K562 (cell line): ENCODE data around the gene SSBP2. TPM values are rescaled to one million over a fixed set of nuclear protein-coding genes. Genes with fewer than 3 reads are reported as not detected.
A peak's percentile ranks its signal among the peaks of the same experiment; 100 is the strongest.

ENCODE experiments used
- ATAC-seq: fragments of 200-7000 bp; cut with Tn5 transposase; 3 replicates; pipeline ENCODE4 v1.9.1; 2020; ENCODE audit warnings: moderate library complexity
- BruUV-seq: library from RNA; stranded (reverse); fragments of 400-500 nt; replicated peaks from 2 replicates; lab custom pipeline; 2021; lab: Mats Ljungman, UMichigan
- CTCF ChIA-PET: fragments of 300-600 bp; formaldehyde crosslinking; extraction: SDS; loops from one replicate; lab custom pipeline; 2021; ENCODE audit warnings: low intra/inter-chr PET ratio; lab: Yijun Ruan, JAX
- POLR2A ChIA-PET: fragments of 300-600, 350-650 bp; sonication (Branson Sonifier 250); formaldehyde crosslinking; extraction: SDS; loops from one replicate; lab custom pipeline; 2021; ENCODE audit warnings: antibody characterized with exemption, inconsistent platforms; lab: Yijun Ruan, JAX
- DNase-seq, 4 experiments: peaks; one replicate each; pipeline versions ENCODE4 v3.0.0 to v3.0.0-alpha.2; 2011 to 2018; ENCODE audit warnings: low spot score in 3 of 4, mixed read lengths in 3 of 4; ENCODE audit errors: extremely low read depth in 1 of 4
- FAIRE-seq: peaks from 2 replicates; lab custom pipeline; 2011; peaks lifted over from hg19 to GRCh38; lab: Jason Lieb, UNC
- H2AFZ ChIP-seq: 2 replicates; pipeline ENCODE4 v1.6.0; 2011; ENCODE audit warnings: low read depth, low read length, control low read depth, inconsistent platforms
- H3K27ac ChIP-seq: fragments of 200-600 bp; 3 replicates; pipeline ENCODE4 v1.8.0; 2011; ENCODE audit warnings: low read depth, mild to moderate bottlenecking, control low read depth, inconsistent platforms, low read length, moderate library complexity, mixed read lengths; ENCODE audit errors: extremely low read depth
- H3K27me3 ChIP-seq, 2 experiments: fragments of 300-600 bp in 1 of 2; 2 replicates in 1 of 2; 3 replicates in 1 of 2; pipeline versions ENCODE4 v1.6.0 to v1.8.0; 2011; ENCODE audit warnings: inconsistent platforms in 2 of 2, low read length in 2 of 2, mild to moderate bottlenecking in 1 of 2, mixed read lengths in 1 of 2, moderate library complexity in 1 of 2; ENCODE audit not compliant: control insufficient read depth in 2 of 2, insufficient read depth in 2 of 2
- H3K36me3 ChIP-seq: fragments of 300-600 bp; 3 replicates; pipeline ENCODE4 v1.8.0; 2011; ENCODE audit warnings: mild to moderate bottlenecking, low read length, inconsistent platforms; ENCODE audit not compliant: control insufficient read depth, insufficient read depth
- H3K4me1 ChIP-seq, 2 experiments: fragments of 200-600 bp in 1 of 2; replicated peaks in 1 of 2; 2 replicates in 1 of 2; 3 replicates in 1 of 2; pipeline versions ENCODE4 v1.5.1 to v1.8.0; 2011; ENCODE audit warnings: inconsistent platforms in 2 of 2, low read length in 2 of 2, mild to moderate bottlenecking in 1 of 2, mixed read lengths in 1 of 2, moderate library complexity in 1 of 2; ENCODE audit not compliant: control insufficient read depth in 2 of 2, insufficient read depth in 2 of 2
- H3K4me2 ChIP-seq: 2 replicates; pipeline ENCODE4 v1.6.1; 2011; ENCODE audit warnings: low read length, control low read depth, inconsistent platforms, mixed read lengths; ENCODE audit not compliant: insufficient read depth
- H3K4me3 ChIP-seq: fragments of 200-600 bp; sonication (generic), shearing (Covaris generic); 2 replicates; pipeline ENCODE4 v1.5.1; 2016; ENCODE audit warnings: control low read depth, inconsistent platforms
- H3K79me2 ChIP-seq: fragments of 200-600 bp; 3 replicates; pipeline ENCODE4 v1.8.0; 2011; ENCODE audit warnings: low read length, inconsistent platforms; ENCODE audit not compliant: control insufficient read depth, insufficient read depth
- H3K9ac ChIP-seq, 2 experiments: 2 replicates each; pipeline versions ENCODE4 v1.6.0 to v1.6.1; 2011; ENCODE audit warnings: low read depth in 2 of 2, low read length in 2 of 2, control low read depth in 1 of 2, inconsistent platforms in 1 of 2, mild to moderate bottlenecking in 1 of 2, mixed read lengths in 1 of 2; ENCODE audit not compliant: insufficient read depth in 1 of 2
- H3K9me1 ChIP-seq: one replicate; pipeline ENCODE4 v1.6.0; 2011; ENCODE audit warnings: inconsistent platforms, mild to moderate bottlenecking, low read length, moderate library complexity; ENCODE audit not compliant: control insufficient read depth, insufficient read depth
- H3K9me3 ChIP-seq: replicated peaks from 2 replicates; pipeline ENCODE4 v1.5.1; 2011; ENCODE audit warnings: low read depth, low read length, inconsistent platforms; ENCODE audit not compliant: control insufficient read depth, insufficient read depth
- H4K20me1 ChIP-seq: replicated peaks from 2 replicates; pipeline ENCODE4 v1.6.1; 2011; ENCODE audit warnings: low read length, inconsistent platforms, mixed read lengths; ENCODE audit not compliant: control insufficient read depth, insufficient read depth
- BRF2 ChIP-seq: IDR thresholded peaks from 3 replicates; pipeline ENCODE4 v1.6.1; 2011; ENCODE audit warnings: borderline replicate concordance, mild to moderate bottlenecking; ENCODE audit not compliant: insufficient read length, insufficient read depth
- CBFB ChIP-seq: sonication (generic); formaldehyde crosslinking; IDR thresholded peaks from 2 replicates; pipeline ENCODE4 v1.4.0; 2020; ENCODE audit warnings: mild to moderate bottlenecking, missing genetic modification reagents
- DEAF1 ChIP-seq: fragments of 450-650 bp; formaldehyde crosslinking; IDR thresholded peaks from 2 replicates; pipeline ENCODE4 v1.4.0; 2020; ENCODE audit warnings: mild to moderate bottlenecking, moderate library complexity
- E4F1 ChIP-seq: fragments of 250-450 bp; sonication (Bioruptor Pico); IDR thresholded peaks from 2 replicates; pipeline ENCODE4 v1.5.0; 2021; ENCODE audit warnings: mild to moderate bottlenecking, borderline replicate concordance
- EGR1 ChIP-seq: fragments of 450-650 bp; conservative IDR thresholded peaks from 2 replicates; pipeline ENCODE4 v1.6.1; 2017; ENCODE audit warnings: mild to moderate bottlenecking
- FOXJ3 ChIP-seq: sonication (generic); formaldehyde crosslinking; IDR thresholded peaks from 2 replicates; pipeline ENCODE4 v1.4.0; 2020; ENCODE audit warnings: mild to moderate bottlenecking, missing genetic modification reagents
- GABPB2 ChIP-seq: fragments of 250-450 bp; sonication (Bioruptor Pico); conservative IDR thresholded peaks from 2 replicates; pipeline ENCODE4 v1.5.1; 2021; ENCODE audit warnings: mild to moderate bottlenecking
- MEF2A ChIP-seq: IDR thresholded peaks from 2 replicates; pipeline ENCODE4 v1.6.1; 2011; ENCODE audit warnings: low read depth, mild to moderate bottlenecking, low read length, moderate library complexity; ENCODE audit not compliant: control insufficient read depth
- MTA1 ChIP-seq: fragments of 450-650 bp; IDR thresholded peaks from 2 replicates; pipeline ENCODE4 v1.6.1; 2017; ENCODE audit warnings: borderline replicate concordance
- RAD21 ChIP-seq, 2 experiments: fragments of 250-450 bp in 1 of 2; fragments of 450-650 bp in 1 of 2; sonication (Bioruptor Pico) in 1 of 2; formaldehyde crosslinking in 1 of 2; IDR thresholded peaks in 1 of 2; conservative IDR thresholded peaks in 1 of 2; 2 replicates each; pipeline versions ENCODE4 v1.4.0 to v1.8.0; 2020 to 2022; ENCODE audit warnings: mild to moderate bottlenecking in 2 of 2, moderate library complexity in 1 of 2
- U2AF2 ChIP-seq: fragments of 200-400 bp; formaldehyde crosslinking; optimal IDR thresholded peaks from 2 replicates; pipeline ENCODE3; 2017; ENCODE audit warnings: low read depth, mild to moderate bottlenecking, low read length
- ZNF444 ChIP-seq: fragments of 250-450 bp; sonication (Bioruptor Pico); IDR thresholded peaks from 2 replicates; pipeline ENCODE4 v1.4.0; 2020; ENCODE audit warnings: mild to moderate bottlenecking, moderate library complexity
- WGBS: fragments of 100-300 bp; shearing (Covaris generic); methylation state at CpG from one replicate; pipeline ENCODE4 v1.1.6; 2016; ENCODE audit warnings: low coverage, mixed read lengths; ENCODE audit not compliant: insufficient coverage; ENCODE audit errors: missing lambda C conversion rate; 5-methylcytosine and 5-hydroxymethylcytosine counted together
- in situ Hi-C: fragments of 300-500 bp; cut with MboI; formaldehyde crosslinking; loops from 4 replicates; pipeline ENCODE4 v1.15.0; 2018; ENCODE audit warnings: inconsistent platforms, mixed read lengths
- intact Hi-C: fragments of 100-400 bp; cut with micrococcal nuclease; formaldehyde crosslinking; loops from 2 replicates; pipeline ENCODE4 v1.14.2; 2022
- polyA plus RNA-seq, 8 experiments: library from polyadenylated mRNA; depleted of rRNA in 4 of 8; stranded (reverse) in 5 of 8; unstranded in 3 of 8; fragments of >200 nt; fragmentation: Nextera tagmentation in 2 of 8; fragmentation: Illumina TruSeq in 1 of 8; extraction: Ambion mirVana in 2 of 8; extraction: Trizol in 1 of 8; gene quantifications; 2 replicates each; pipeline versions ENCODE4 v1.2.1 to v1.2.3, GENCODE V29; 2011 to 2014; ENCODE audit warnings: inconsistent platforms in 1 of 8, missing spikeins in 1 of 8
- total RNA-seq, 7 experiments: library from RNA; depleted of rRNA in 6 of 7; stranded (reverse); fragments of >200 nt in 6 of 7; fragmentation: Illumina TruSeq in 2 of 7; extraction: Trizol in 2 of 7; gene quantifications; 2 replicates each; pipeline versions ENCODE4 v1.2.1 to v1.2.3, GENCODE V29; 2011 to 2021; ENCODE audit warnings: low replicate concordance in 1 of 7
- TF ChIP-seq, protein P1 (sequence below): sonication (generic); formaldehyde crosslinking; IDR thresholded peaks from 2 replicates; pipeline ENCODE4 v1.8.0; 2022; ENCODE audit warnings: missing genetic modification reagents, mild to moderate bottlenecking, borderline replicate concordance

Gene SSBP2
- total and polyA plus RNA-seq, 9 of the 15 experiments (the other 6 are each of a cell fraction or from before 2014, with no cell fraction given), result 22.3 to 133 (median 42.1) TPM

- TF ChIP-seq RAD21 (CRISPR knock-in tag; conservative IDR thresholded peaks at IDR 0.05 in 1 of 2, IDR thresholded peaks at IDR 0.05 in 1 of 2), result peak; percentile 28 to 49; a peak in 3 of 4 replicates
- TF ChIP-seq FOXJ3 (CRISPR knock-in tag), result peak; percentile 48; the same call in 1 of the 2 replicates
Observed at GRCh38 chr5:81785322-81785721, 34.4 kb upstream of the SSBP2 start (continued).

GRCh38 chr5:81783401-81783800, 32.5 kb upstream of the SSBP2 start:
- 46% methylated on average over 3 of the region's 3 CpGs for WGBS
- CTCF ChIA-PET, result no interaction called here
- H3K4me2 ChIP-seq, result peak overlapping the region; percentile 35; the same call in 1 of the 2 replicates
- no TSS peak for BruUV-seq
- H3K4me1 ChIP-seq, result peaks cover 3 to 24% of the 10 kb centered on the region in 2 experiments; a peak in 4 of 5 replicates
- H3K9me1 ChIP-seq, result no peaks in the 10 kb centered on the region
- H3K9me3 ChIP-seq, result no peaks in the 10 kb centered on the region
- FAIRE-seq, result no peak
- in situ Hi-C loops (no loop called here), intact Hi-C loops (no loop called here)
- H2AFZ ChIP-seq, result peak overlapping the region; percentile 75
- no peak overlapping the region for H3K4me3 ChIP-seq
- peak overlapping the region in 1 of 2 experiments; percentile 41; a peak in 1 of 4 replicates for H3K9ac ChIP-seq
- H4K20me1 ChIP-seq, result no peaks in the 10 kb centered on the region
- H3K27me3 ChIP-seq, result no peaks in the 10 kb centered on the region
- H3K27ac ChIP-seq, result no peak overlapping the region
- no peaks in the 10 kb centered on the region for H3K36me3 ChIP-seq
- DNase-seq, result no peak
- no peak for ATAC-seq
- POLR2A ChIA-PET, result no interaction called here
- H3K79me2 ChIP-seq, result no peaks in the 10 kb centered on the region
- TF ChIP-seq, protein P1, sequence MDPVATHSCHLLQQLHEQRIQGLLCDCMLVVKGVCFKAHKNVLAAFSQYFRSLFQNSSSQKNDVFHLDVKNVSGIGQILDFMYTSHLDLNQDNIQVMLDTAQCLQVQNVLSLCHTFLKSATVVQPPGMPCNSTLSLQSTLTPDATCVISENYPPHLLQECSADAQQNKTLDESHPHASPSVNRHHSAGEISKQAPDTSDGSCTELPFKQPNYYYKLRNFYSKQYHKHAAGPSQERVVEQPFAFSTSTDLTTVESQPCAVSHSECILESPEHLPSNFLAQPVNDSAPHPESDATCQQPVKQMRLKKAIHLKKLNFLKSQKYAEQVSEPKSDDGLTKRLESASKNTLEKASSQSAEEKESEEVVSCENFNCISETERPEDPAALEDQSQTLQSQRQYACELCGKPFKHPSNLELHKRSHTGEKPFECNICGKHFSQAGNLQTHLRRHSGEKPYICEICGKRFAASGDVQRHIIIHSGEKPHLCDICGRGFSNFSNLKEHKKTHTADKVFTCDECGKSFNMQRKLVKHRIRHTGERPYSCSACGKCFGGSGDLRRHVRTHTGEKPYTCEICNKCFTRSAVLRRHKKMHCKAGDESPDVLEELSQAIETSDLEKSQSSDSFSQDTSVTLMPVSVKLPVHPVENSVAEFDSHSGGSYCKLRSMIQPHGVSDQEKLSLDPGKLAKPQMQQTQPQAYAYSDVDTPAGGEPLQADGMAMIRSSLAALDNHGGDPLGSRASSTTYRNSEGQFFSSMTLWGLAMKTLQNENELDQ (CRISPR knock-in tag), result no peak
- no peak for TF ChIP-seq CBFB (CRISPR knock-in tag)
- no peak for TF ChIP-seq E4F1
- TF ChIP-seq U2AF2, result no peak
- no peak for TF ChIP-seq BRF2
- TF ChIP-seq EGR1, result no peak
- TF ChIP-seq DEAF1 (CRISPR knock-in tag), result no peak
- no peak for TF ChIP-seq MEF2A
- TF ChIP-seq MTA1, result no peak
- no peak for TF ChIP-seq GABPB2 (CRISPR knock-in tag)
- no peak for TF ChIP-seq ZNF444 (CRISPR knock-in tag)
